ENCODE results near the gene PPP1R3A. TPM values are rescaled to one million over a fixed set of nuclear protein-coding genes. Genes with fewer than 3 reads are reported as not detected.

PPP1R3A gene
- total RNA-seq, 1 experiment from 2014 or later: not detected

DNA sequence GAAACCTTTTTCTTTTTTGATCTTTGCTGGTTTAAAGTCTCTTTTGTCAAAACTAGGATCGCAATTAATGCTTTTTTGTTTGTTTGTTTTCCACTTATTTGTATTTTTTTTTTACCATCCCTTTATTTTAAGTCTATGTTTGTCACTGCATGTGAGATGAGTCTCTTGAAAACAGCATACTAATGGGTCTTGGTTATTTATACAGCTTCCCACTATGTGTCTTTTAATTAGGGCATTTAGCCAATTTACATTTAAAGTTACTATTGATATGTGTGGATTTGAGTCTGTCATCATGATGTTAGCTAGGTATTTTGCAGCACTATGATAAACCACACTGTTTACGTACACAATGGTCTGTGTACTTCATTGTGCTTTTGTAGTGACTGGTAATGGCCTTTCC is 34.7 kb upstream of the PPP1R3A start:
- Histone ChIP-seq H3K4me1 (ENCODE audit: control insufficient read depth in 1 of 2, insufficient read depth in 2 of 2, low read length in 2 of 2) (no peaks in the 10 kb centered on the region), H3K36me3 (ENCODE audit: control insufficient read depth in 1 of 2, insufficient read depth in 2 of 2, low read length in 2 of 2) (no peaks in the 10 kb centered on the region), H3K9me2 (ENCODE audit: insufficient read depth) (no peaks in the 10 kb centered on the region), H3K79me2 (ENCODE audit: insufficient read depth, low read length) (no peaks in the 10 kb centered on the region), H3K27ac (ENCODE audit: low read depth, low read length) (no peak overlapping the region), H4K20me1 (ENCODE audit: insufficient read depth) (peaks cover 3% of the 10 kb centered on the region; the same call in 1 of the 2 replicates), H3K27me3 (ENCODE audit: insufficient read depth, low read length) (no peaks in the 10 kb centered on the region), H3K4me2 (ENCODE audit: low read length) (no peak overlapping the region), H3K9me3 (ENCODE audit: control insufficient read depth in 1 of 2, insufficient read depth in 1 of 2, low read depth in 1 of 2, low read length in 2 of 2) (no peaks in the 10 kb centered on the region), H3K4me3 (replicated peaks in 1 of 2; ENCODE audit: low read depth in 1 of 2, low read length in 2 of 2) (no peak overlapping the region), H2AFZ (ENCODE audit: low read depth, low read length, poor library complexity, severe bottlenecking) (no peak overlapping the region), H3K9ac (ENCODE audit: low read length) (no peak overlapping the region)
- ATAC-seq (no peak), DNase-seq (ENCODE audit: low read depth, low spot score) (no peak)
- TF ChIP-seq, protein P1, sequence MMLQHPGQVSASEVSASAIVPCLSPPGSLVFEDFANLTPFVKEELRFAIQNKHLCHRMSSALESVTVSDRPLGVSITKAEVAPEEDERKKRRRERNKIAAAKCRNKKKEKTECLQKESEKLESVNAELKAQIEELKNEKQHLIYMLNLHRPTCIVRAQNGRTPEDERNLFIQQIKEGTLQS (IDR thresholded peaks at IDR 0.05): no peak
- TF ChIP-seq FOSL1 (IDR thresholded peaks at IDR 0.05; ENCODE audit: low read depth): no peak
- no peak for TF ChIP-seq EZH2 (IDR thresholded peaks at IDR 0.05)
- TF ChIP-seq, protein P2, sequence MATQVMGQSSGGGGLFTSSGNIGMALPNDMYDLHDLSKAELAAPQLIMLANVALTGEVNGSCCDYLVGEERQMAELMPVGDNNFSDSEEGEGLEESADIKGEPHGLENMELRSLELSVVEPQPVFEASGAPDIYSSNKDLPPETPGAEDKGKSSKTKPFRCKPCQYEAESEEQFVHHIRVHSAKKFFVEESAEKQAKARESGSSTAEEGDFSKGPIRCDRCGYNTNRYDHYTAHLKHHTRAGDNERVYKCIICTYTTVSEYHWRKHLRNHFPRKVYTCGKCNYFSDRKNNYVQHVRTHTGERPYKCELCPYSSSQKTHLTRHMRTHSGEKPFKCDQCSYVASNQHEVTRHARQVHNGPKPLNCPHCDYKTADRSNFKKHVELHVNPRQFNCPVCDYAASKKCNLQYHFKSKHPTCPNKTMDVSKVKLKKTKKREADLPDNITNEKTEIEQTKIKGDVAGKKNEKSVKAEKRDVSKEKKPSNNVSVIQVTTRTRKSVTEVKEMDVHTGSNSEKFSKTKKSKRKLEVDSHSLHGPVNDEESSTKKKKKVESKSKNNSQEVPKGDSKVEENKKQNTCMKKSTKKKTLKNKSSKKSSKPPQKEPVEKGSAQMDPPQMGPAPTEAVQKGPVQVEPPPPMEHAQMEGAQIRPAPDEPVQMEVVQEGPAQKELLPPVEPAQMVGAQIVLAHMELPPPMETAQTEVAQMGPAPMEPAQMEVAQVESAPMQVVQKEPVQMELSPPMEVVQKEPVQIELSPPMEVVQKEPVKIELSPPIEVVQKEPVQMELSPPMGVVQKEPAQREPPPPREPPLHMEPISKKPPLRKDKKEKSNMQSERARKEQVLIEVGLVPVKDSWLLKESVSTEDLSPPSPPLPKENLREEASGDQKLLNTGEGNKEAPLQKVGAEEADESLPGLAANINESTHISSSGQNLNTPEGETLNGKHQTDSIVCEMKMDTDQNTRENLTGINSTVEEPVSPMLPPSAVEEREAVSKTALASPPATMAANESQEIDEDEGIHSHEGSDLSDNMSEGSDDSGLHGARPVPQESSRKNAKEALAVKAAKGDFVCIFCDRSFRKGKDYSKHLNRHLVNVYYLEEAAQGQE (IDR thresholded peaks at IDR 0.05; ENCODE audit: low read depth): no peak
- no peak for TF ChIP-seq ZFX (IDR thresholded peaks at IDR 0.05)
- TF ChIP-seq SIN3A (IDR thresholded peaks at IDR 0.05; ENCODE audit: low read depth): no peak
- no peak for TF ChIP-seq ZNF274 (IDR thresholded peaks at IDR 0.05; ENCODE audit: low read depth, low read length)
- TF ChIP-seq YY1 (IDR thresholded peaks at IDR 0.05; ENCODE audit: extremely low read depth, insufficient replicate concordance, low read depth, low read length): no peak
- TF ChIP-seq, protein P3, sequence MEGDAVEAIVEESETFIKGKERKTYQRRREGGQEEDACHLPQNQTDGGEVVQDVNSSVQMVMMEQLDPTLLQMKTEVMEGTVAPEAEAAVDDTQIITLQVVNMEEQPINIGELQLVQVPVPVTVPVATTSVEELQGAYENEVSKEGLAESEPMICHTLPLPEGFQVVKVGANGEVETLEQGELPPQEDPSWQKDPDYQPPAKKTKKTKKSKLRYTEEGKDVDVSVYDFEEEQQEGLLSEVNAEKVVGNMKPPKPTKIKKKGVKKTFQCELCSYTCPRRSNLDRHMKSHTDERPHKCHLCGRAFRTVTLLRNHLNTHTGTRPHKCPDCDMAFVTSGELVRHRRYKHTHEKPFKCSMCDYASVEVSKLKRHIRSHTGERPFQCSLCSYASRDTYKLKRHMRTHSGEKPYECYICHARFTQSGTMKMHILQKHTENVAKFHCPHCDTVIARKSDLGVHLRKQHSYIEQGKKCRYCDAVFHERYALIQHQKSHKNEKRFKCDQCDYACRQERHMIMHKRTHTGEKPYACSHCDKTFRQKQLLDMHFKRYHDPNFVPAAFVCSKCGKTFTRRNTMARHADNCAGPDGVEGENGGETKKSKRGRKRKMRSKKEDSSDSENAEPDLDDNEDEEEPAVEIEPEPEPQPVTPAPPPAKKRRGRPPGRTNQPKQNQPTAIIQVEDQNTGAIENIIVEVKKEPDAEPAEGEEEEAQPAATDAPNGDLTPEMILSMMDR (IDR thresholded peaks at IDR 0.05 in 2 of 3, conservative IDR thresholded peaks at IDR 0.05 in 1 of 3; ENCODE audit: borderline replicate concordance in 1 of 3, insufficient read depth in 1 of 3, low read depth in 2 of 3, low read length in 2 of 3): no peak
- no peak for TF ChIP-seq CEBPB (IDR thresholded peaks at IDR 0.05; ENCODE audit: low read depth)
- TF ChIP-seq EZH2phosphoT487 (IDR thresholded peaks at IDR 0.05; ENCODE audit: borderline replicate concordance): no peak
- no peak for TF ChIP-seq CBX3 (IDR thresholded peaks at IDR 0.05; ENCODE audit: low read depth)
- POLR2A ChIA-PET: no interaction called here
- no TSS peak for BruUV-seq (replicated peaks)
- RAD21 ChIA-PET (ENCODE audit: low non-redundant PET in 1 of 2, low total read pairs in 2 of 2, uncharacterized antibody in 2 of 2, unreplicated experiment in 2 of 2): no interaction called here
- CTCF ChIA-PET: no interaction called here
- intact Hi-C loops (cut with micrococcal nuclease): no loop called here
